ENCODE results near the gene MAFB.

DNA sequence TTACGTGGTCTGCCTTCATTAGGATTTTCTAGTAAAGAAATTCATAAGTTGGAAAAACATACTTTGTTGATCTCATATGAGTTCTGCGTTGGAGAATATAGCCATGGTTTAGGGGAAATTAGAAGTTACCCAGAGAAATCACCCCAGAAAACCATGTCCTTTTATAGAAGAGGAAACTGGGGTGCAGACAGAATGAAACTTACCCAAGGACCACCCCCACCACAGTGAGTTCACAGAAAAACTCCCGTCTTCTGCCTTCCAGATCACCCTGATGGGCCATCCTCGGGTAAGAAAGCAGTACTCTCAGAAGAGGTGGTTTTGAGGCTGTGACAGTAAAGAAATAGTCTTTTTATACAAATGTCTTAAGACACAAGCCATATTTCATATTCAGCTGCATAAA is 25.1 kb upstream of the MAFB start:
- TF ChIP-seq, protein P1, sequence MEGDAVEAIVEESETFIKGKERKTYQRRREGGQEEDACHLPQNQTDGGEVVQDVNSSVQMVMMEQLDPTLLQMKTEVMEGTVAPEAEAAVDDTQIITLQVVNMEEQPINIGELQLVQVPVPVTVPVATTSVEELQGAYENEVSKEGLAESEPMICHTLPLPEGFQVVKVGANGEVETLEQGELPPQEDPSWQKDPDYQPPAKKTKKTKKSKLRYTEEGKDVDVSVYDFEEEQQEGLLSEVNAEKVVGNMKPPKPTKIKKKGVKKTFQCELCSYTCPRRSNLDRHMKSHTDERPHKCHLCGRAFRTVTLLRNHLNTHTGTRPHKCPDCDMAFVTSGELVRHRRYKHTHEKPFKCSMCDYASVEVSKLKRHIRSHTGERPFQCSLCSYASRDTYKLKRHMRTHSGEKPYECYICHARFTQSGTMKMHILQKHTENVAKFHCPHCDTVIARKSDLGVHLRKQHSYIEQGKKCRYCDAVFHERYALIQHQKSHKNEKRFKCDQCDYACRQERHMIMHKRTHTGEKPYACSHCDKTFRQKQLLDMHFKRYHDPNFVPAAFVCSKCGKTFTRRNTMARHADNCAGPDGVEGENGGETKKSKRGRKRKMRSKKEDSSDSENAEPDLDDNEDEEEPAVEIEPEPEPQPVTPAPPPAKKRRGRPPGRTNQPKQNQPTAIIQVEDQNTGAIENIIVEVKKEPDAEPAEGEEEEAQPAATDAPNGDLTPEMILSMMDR (IDR thresholded peaks at IDR 0.05) = no peak
- no peak for TF ChIP-seq POLR2A (IDR thresholded peaks at IDR 0.05)
